Measurements from ENCODE around the gene CD101.

The CD101 gene

DNA sequence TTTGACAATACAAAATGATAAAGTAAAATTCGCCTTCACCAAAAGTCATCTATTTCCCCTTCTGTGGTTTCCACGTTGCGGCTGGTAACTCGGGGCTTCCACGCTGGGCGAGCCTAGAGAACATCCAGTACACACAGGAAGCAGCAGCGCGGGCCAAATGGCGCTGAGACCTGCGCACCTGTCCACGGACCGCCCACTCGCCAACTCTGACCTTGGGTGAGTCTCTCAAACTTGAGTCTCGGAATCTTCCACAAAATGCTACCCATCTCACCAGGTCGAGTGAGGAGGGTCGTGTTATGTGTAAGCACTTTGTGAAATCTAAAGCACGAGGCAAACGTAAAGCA, 57.7 kb downstream of the CD101 start:
- DNase-seq = peak; percentile 62

- peak; percentile 90 for DNase-seq
These were observed 58.3 kb downstream of the CD101 start, which contains the start of gene TTF2 for GRCh38 chr1:117059678-117060440. Gene TTF2 (plus strand): TSS chr1:117060326. CDS start chr1:117060347, 21 bp downstream.

- DNase-seq = peak; percentile 19
These were observed 59.1 kb downstream of the CD101 start for GRCh38 chr1:117060441-117061317.

- DNase-seq = no peak
These were observed 60.4 kb downstream of the CD101 start for GRCh38 chr1:117061986-117062415.

DNA sequence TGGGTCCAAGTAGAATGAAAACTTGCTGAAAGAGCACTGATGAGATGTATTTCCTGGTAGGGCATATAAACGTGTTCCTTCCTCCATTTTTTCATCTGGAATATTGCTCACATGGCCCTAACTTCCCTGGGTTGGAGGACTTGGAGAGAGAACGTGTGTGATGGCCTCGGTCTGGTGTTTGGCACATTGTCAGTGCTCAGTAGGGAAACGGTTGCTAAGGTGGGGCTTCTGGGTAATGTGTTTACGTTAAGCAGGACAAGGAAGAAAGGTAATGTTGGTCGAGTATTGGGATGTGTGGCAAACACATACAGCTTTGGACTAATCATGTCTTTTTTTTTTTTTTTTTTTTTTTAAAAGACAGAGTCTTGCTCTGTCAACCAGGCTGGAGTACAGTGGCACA, 64.8 kb downstream of the CD101 start:
- no peak for DNase-seq

- peak; percentile 20 for DNase-seq
These were observed 66.2 kb downstream of the CD101 start for GRCh38 chr1:117067533-117068370.

- no peak for DNase-seq
These were observed 67.0 kb downstream of the CD101 start for GRCh38 chr1:117068580-117068979.

GRCh38 chr1:117069220-117069844, 67.8 kb downstream of the CD101 start:
- no peak for DNase-seq

DNA sequence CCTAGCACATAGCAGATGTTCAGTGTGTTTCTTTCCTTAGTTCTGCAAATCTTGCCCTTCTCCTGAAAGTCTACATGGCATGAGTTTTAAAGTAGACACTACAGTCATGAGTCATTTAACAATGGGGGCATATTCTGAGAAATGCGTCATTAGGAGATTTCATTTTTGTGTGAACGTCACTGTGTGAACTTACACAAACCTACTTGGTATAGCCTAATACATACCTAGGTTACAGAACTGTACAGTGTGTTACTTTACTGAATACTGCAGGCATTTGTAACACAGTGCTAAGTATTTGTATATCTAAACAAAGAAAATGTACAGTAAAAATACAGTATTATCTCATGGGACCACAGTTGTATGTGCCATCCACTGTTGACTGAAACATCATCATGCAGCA, 68.6 kb downstream of the CD101 start:
- DNase-seq = no peak

DNA sequence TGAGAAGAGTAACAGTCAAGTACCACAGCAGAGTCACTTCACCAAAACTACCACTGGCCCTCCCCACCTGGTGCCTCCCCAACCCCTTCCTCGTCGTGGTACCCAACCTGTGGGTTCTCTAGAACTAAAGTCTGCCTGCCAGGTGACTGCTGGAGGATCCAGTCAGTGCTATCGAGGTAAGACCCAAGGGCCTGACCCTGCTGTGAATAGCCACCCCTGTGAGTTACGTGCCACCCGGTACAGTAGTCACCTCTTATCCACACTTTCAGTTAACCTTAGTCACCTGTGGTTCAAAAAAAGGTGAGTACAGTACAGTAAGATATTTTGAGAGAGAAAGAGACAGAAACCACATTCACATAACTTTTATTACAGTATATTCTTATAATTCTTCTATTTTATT, 75.1 kb downstream of the CD101 start:
- no peak for DNase-seq

DNA sequence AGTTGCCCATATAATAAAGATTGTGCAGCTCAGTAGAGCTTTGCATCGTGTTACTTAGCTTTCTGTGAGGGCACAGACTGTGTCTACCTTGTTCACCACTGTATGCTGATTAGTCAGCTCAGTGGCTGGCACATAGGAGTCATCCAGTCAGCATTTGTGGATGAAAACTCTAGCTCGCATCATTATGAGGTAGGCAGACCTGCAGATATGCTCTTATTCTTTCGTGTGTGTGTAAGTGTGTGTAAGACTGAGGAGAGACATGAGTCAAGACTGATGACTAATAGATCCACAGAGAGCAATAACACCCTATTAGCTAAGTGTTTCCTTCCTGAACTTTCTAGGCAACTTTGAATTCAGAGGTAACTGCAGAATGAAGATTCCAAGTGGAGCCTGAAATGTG, 75.7 kb downstream of the CD101 start:
- no peak for DNase-seq

DNA sequence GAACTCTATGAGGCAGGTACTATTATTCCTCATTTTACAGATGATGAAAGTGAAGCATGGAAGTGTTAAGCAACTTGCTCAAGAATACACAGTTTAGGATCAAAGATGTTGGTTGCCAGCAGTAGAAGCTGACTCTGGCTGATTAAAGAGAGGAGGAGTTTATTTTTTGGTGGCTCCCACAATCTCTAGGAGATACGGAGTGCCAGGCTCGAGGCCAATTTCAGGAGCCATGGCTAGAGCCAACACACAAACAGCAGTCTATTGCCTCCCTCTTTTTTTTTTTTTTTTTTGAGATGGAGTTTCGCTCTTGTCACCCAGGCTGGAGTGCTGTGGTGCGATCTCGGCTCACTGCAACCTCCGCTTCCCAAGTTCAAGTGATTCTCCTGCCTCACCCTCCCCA, 78.2 kb downstream of the CD101 start:
- no peak for DNase-seq

DNA sequence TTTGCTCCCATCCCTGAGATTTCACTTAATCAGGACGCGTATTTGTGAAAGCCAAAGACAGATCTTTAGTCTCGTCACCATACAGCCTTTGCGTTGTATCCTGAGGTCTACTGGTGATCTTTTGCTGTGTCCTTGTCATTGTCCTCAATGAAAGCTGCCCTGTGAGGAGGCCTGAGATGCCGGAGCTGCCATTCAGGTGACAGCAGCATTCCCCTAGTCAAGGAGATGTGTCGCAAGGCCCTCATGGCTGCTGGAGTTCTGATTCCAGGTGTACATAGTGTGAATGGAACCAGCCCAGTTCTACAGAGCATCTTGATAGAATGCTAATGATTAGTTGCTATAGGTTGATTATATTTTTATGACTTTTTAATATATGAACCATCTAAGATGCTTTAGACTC, 82.7 kb downstream of the CD101 start:
- DNase-seq = no peak
